H7 (cell line): ENCODE data around the gene CDKN2A. TPM values are rescaled to one million over a fixed set of nuclear protein-coding genes. Genes with fewer than 3 reads are reported as not detected.
A peak's percentile ranks its signal among the peaks of the same experiment; 100 is the strongest.

Source experiments
- DNase-seq: peaks from one replicate; pipeline ENCODE4 v3.0.0; 2012
- H3K27me3 ChIP-seq: 2 replicates; pipeline ENCODE4 v1.6.0; 2011; ENCODE audit warnings: mild to moderate bottlenecking, low read length; ENCODE audit not compliant: control insufficient read depth, insufficient read depth
- H3K36me3 ChIP-seq: replicated peaks from 2 replicates; pipeline ENCODE4 v1.5.1; 2011; ENCODE audit warnings: low read length; ENCODE audit not compliant: control insufficient read depth, insufficient read depth
- H3K4me3 ChIP-seq: 2 replicates; pipeline ENCODE4 v1.5.1; 2011; ENCODE audit warnings: low read depth, mild to moderate bottlenecking, control low read depth, low read length, moderate library complexity; ENCODE audit not compliant: insufficient read depth
- total RNA-seq: library from RNA; depleted of rRNA; stranded (reverse); fragments of >200 nt; shearing (Covaris generic); gene quantifications from 2 replicates; pipeline ENCODE4 v1.2.3, GENCODE V29; 2014; rRNA removed

Gene CDKN2A
- total RNA-seq: not detected in 2 replicates

DNA sequence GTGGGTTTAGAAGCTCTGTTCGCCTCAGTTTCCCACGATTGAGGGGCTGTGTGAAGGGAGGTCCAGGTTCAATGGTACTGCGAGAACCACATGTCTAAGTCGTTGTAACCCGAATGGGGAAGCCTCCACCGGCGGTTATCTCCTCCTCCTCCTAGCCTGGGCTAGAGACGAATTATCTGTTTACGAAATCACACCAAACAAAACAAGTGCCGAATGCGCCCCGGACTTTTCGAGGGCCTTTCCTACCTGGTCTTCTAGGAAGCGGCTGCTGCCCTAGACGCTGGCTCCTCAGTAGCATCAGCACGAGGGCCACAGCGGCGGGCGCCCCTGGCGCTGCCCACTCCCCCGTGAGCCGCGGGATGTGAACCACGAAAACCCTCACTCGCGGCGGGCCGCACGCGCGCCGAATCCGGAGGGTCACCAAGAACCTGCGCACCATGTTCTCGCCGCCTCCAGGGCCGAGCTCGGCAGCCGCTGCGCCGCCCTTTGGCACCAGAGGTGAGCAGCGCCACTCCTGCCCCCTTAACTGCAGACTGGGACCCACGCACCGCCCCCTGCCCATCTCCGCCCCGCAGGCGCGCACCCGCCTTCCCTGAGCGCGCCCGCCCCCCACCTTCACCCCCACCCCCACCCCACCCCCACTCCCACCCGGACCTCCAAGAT, at the start of gene CDKN2A:
Gene CDKN2A (minus strand): TSS at position 500 of the 663 bp plus-strand sequence.
- Histone ChIP-seq H3K27me3 (peaks cover 87% of the 10 kb centered on the region), H3K4me3 (peak within 1 kb of the TSS; percentile 62), H3K36me3 (no peaks in the 10 kb centered on the region)
- peak; percentile 70 for DNase-seq

DNA sequence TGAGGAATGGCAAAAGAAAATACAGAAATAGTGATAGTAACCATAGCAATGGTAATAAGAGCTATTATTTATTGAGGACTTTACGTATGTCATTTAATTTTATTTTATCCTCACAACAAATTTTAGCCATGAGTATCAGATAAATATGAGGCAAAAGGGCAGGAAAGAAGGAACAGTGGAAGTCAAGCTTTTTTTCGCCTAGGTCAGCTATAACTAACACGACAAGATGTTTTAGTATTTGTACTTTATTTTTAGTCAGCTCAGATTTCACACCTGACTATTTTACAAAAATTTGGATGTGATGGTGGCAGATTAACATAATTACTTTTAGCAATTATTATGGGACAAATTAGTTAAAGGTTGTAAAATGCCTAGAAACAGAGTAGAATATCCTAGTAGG, 49.7 kb upstream of the CDKN2A start:
- H3K36me3 ChIP-seq: no peaks in the 10 kb centered on the region
- DNase-seq: no peak
- no peaks in the 10 kb centered on the region for H3K27me3 ChIP-seq
- no peak overlapping the region for H3K4me3 ChIP-seq

DNA sequence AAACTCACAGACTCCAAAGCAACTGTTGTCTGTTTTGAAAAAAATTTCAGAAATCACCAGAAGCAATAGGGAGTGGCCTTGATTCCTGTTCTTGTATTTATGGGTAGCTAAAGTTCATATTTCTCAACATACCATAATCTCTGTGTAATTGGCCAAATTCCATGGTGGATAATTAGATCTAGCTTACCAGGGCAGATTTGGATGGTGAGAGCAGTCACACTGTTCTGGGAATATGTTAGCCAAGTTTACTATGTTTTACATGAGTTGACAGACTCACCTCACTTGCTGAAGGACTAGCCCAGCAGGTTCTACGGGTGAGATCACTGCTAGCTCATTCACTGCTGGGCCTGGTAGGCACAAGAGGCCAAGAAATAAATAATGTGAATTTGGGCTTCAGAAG, 47.6 kb upstream of the CDKN2A start:
- DNase-seq: no peak
- Histone ChIP-seq H3K4me3 (no peak overlapping the region), H3K36me3 (no peaks in the 10 kb centered on the region), H3K27me3 (no peaks in the 10 kb centered on the region)

DNA sequence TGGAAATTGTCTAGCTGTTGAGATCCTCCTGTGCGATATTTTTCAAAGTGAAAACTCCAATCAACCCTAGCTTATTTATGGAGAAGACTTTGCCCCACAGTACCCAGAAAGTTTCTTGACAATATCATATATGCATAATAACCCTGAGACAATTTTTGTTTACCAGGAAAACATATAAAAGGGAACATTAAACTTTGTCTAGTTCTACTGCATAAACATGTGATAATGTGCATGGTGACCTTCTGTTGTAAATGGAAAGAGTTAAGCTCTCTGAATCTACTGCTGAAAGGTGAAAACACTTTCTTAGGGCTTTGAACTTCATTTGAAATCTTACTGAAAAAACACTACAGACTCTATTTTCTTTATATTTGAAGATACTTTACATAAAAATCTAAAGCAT, 47.2 kb upstream of the CDKN2A start:
- DNase-seq: no peak
- no peaks in the 10 kb centered on the region for H3K27me3 ChIP-seq
- H3K4me3 ChIP-seq: no peak overlapping the region
- no peaks in the 10 kb centered on the region for H3K36me3 ChIP-seq

- no peak overlapping the region for H3K4me3 ChIP-seq
- DNase-seq: no peak
- no peaks in the 10 kb centered on the region for H3K27me3 ChIP-seq
- no peaks in the 10 kb centered on the region for H3K36me3 ChIP-seq
Measured at GRCh38 chr9:22040760-22041159, 46.6 kb upstream of the CDKN2A start.

DNA sequence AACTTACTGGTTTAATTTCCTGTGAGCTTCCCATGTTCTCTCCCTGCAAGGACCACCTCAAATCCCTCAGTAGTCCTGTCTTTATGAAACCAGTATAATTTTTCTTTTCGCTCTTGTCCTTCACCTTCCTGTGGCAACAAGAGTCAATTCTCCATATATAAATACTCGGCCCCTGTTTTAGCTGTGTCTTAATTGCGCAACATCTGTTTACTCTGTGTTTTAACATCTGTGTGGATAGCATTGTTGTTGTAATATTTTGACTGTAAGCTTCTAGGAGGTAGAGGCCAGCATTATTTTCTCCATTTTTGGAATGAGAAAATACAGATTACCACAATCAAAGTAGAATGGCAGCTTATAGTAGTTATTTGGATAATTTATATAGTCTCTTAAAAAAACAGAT, 45.1 kb upstream of the CDKN2A start:
- Histone ChIP-seq H3K4me3 (no peak overlapping the region), H3K36me3 (no peaks in the 10 kb centered on the region), H3K27me3 (no peaks in the 10 kb centered on the region)
- DNase-seq: no peak

DNA sequence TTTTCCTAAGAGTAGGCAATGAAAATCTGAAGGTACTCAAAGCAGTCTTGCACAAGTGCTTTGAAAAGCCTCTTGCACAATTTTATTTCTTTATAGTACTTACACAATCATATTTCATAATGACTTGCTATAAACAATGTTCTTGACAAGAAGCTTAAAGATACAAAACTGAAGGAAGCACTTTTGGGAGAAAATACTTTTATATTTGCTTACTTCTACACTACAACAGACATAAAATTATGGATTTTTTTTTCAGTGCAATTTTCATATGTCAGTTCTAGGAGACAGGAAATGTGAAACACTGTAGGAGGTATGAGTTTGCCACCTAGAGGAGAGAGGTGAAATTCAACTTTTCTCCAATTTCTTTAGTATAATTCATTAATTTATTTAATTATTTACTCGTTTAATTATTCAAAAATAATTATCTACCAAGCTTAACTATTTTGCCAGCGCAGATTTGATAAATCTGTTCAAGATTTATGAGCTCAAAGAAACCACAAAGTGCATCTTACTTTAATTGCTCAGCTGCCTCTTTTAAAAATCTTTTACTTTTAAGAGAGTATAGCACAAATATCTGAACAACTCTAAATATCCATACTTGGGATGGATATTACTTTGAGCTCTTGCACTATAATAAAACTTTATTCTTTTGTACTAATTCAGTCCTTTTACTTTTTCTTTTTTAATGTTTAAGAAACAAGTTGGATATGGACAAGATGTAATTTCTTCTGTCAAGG, 43.9 kb upstream of the CDKN2A start:
- no peak for DNase-seq
- Histone ChIP-seq H3K4me3 (no peak overlapping the region), H3K36me3 (no peaks in the 10 kb centered on the region), H3K27me3 (no peaks in the 10 kb centered on the region)

DNA sequence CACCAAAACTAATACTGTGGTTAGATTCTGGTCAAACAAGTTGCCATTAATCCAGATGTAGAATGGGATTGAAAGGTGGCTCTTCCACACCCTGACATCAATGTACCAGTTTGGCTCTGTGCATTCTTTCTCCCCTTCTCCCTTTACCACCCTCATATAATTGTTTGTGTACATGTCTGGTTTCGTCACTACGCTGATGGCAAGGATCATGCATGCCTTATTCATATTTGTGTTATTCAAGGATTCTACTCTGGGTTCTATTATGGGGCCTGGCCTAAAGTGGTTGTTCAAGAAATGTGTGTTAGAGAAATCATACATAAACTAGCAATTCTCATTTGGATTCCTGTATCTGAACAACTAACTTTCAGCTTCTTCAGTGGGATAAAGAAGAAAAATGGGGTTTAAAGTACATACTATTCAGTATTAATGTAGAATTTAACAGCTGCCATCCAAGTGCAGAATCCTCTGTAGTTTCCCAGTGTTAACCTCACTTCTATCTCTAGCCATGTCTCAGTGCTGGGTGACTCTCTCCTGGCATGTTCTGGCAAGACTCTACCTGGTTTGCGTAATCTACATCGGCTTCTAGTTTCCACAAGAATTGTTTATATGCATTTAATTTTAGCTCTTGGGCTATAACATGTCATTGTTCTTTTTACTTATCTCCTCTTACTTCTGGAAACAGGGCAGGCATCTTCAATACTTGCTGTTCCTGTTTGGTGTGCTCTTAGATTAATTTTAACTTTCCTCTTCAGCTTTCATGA, 42.9 kb upstream of the CDKN2A start:
- no peak for DNase-seq
- no peaks in the 10 kb centered on the region for H3K27me3 ChIP-seq
- H3K36me3 ChIP-seq: no peaks in the 10 kb centered on the region
- no peak overlapping the region for H3K4me3 ChIP-seq

- Histone ChIP-seq H3K36me3 (no peaks in the 10 kb centered on the region), H3K4me3 (no peak overlapping the region), H3K27me3 (no peaks in the 10 kb centered on the region)
- no peak for DNase-seq
Measured at GRCh38 chr9:22035591-22036011, 41.4 kb upstream of the CDKN2A start.

DNA sequence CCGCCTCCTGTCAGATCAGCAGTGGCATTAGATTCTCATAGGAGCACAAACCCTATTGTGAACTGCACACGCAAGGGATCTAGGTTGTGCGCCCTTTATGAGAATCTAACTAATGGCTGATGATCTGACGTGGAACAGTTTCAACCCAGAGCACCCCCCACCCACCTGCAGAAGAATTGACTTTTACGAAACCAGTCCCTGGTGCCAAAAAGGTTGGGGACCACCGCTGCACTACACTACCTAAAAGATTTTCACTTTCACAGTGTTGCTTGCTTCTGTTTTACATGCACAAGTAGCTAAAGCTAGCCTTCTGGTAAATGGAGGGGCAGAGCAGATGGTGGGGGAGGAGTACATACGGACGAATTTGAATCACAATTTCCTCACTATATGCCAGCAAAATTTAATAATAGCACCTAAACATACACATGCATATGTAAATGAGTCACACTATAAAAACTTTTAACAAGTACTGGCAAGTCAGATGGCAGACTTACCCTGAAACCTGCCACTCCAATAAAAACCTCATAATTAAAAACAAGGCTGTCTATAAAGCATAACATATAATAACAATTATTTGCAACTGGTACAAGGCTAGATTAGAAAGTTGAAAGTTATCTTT, 38.9 kb upstream of the CDKN2A start:
- Histone ChIP-seq H3K36me3 (no peaks in the 10 kb centered on the region), H3K27me3 (no peaks in the 10 kb centered on the region), H3K4me3 (no peak overlapping the region)
- no peak for DNase-seq

DNA sequence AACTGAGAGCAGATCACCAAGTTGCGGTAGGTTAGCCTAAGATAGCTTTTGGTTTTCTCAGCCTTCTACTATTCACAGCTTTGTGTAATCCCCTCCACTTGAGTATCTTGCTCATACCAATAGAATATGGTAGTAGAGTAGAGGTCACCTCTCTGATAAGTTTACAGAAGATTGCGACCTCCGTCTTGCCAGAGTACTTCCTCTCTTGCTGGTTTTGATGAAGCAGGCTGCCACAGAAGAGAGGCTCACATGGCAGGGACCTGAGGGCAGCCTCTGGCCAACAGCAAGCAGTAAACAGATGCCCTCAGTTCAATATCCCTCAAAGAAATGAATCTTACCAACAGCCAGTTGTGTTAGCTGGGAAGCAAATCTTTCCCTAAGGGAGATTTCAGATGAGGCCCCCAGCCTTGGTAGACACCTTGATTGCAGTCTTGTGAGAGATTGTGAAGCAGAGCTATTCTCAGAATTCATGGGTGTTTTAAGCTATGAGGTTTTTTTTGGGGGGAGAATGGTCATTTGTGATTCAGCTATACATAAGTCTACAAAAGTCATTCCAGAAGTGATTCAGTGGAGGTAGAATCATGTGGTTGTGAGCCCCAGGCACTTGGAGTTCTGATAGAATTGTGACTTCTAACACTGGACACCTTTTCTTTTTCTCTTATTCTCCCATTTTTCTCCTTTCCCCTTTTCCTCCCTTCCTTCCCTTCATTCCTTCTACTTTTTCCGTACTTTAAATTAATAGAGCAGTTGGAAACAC, 37.6 kb upstream of the CDKN2A start:
- Histone ChIP-seq H3K27me3 (no peaks in the 10 kb centered on the region), H3K4me3 (no peak overlapping the region), H3K36me3 (no peaks in the 10 kb centered on the region)
- DNase-seq: no peak

GRCh38 chr9:22030101-22030598, 36.0 kb upstream of the CDKN2A start:
- H3K27me3 ChIP-seq: no peaks in the 10 kb centered on the region
- H3K4me3 ChIP-seq: no peak overlapping the region
- no peak for DNase-seq
- no peaks in the 10 kb centered on the region for H3K36me3 ChIP-seq

DNA sequence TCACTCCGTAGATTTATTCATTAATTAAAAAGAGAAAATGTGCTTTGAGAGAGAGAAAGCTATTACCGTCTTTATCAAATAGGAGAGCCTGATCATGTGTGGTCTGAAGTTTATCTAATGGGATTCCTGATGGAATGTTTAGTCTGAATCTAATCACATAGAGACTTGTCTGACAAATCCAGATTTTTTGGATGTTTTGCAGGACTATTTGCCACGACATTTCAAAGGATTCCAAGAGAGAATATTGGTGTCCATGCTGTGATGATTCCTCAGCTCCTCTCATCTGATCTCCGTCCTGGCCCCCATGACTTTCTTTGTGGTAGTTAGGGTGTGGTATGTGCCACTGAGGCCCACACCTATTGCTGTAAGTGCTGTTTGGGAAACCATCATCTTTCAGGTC, 35.0 kb upstream of the CDKN2A start:
- no peaks in the 10 kb centered on the region for H3K27me3 ChIP-seq
- no peaks in the 10 kb centered on the region for H3K36me3 ChIP-seq
- DNase-seq: no peak
- H3K4me3 ChIP-seq: no peak overlapping the region

- H3K4me3 ChIP-seq: no peak overlapping the region
- no peak for DNase-seq
- H3K27me3 ChIP-seq: no peaks in the 10 kb centered on the region
- no peaks in the 10 kb centered on the region for H3K36me3 ChIP-seq
Measured at GRCh38 chr9:22028394-22028793, 34.2 kb upstream of the CDKN2A start.
